ENCODE data around the gene DBN1. TPM values are rescaled to one million over a fixed set of nuclear protein-coding genes. Genes with fewer than 3 reads are reported as not detected.
A peak's percentile ranks its signal among the peaks of the same experiment; 100 is the strongest.

The DBN1 gene
- total RNA-seq, 1 donor from 2014 or later: 274 TPM

DNA sequence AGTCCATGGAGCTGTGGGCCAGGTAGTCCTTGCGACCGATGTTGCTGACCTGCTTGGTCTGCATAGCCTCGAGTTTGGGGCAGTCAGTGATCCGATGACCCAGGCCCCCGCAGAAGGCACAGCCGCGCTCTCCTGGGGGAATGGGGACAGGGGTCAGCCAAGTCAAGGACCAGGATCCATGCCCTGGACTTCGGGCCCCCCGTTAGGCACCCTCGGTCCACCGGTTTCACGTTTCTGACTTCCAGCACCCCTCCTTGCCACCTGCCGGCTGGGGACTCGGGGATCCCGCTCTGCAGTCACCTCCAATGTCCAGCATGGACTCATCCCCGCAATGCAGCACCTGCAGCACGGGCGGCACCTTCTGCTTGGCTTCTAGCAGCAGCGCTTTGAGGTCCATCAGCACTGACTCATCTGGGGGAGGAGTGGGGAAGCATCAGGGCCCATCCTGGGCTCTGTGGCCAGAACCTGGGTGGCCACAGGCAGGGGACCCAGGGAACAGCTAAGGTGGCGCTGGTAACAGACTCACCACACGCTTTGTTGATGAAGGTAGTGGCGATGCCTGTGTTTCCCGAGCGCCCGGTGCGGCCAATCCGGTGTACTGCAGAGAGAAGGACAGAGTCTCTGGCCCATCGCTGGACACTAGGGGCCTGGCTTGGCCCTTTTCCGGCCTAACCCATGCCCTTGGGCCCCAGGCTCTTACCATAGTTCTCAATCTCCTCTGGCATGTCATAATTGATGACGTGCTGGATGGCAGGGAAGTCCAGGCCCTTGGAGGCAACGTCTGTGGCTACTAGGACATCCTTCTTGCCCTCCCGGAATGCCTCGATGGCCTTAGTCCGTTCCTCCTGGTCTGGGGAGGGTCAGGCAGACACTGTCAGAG is 38.6 kb upstream of the DBN1 start:
- TF ChIP-seq, protein P1, sequence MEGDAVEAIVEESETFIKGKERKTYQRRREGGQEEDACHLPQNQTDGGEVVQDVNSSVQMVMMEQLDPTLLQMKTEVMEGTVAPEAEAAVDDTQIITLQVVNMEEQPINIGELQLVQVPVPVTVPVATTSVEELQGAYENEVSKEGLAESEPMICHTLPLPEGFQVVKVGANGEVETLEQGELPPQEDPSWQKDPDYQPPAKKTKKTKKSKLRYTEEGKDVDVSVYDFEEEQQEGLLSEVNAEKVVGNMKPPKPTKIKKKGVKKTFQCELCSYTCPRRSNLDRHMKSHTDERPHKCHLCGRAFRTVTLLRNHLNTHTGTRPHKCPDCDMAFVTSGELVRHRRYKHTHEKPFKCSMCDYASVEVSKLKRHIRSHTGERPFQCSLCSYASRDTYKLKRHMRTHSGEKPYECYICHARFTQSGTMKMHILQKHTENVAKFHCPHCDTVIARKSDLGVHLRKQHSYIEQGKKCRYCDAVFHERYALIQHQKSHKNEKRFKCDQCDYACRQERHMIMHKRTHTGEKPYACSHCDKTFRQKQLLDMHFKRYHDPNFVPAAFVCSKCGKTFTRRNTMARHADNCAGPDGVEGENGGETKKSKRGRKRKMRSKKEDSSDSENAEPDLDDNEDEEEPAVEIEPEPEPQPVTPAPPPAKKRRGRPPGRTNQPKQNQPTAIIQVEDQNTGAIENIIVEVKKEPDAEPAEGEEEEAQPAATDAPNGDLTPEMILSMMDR (IDR thresholded peaks at IDR 0.05): no peak
- H3K4me3 Mint-ChIP-seq (ENCODE audit: unreplicated experiment): no peak overlapping the region
- no peaks in the 10 kb centered on the region for H3K27me3 Mint-ChIP-seq (ENCODE audit: low read depth)
- peaks cover 22% of the 10 kb centered on the region for H3K4me1 Mint-ChIP-seq (ENCODE audit: low read depth)
- DNase-seq (ENCODE audit: low spot score): peak; percentile 88
- peaks cover 27% of the 10 kb centered on the region for H3K36me3 Mint-ChIP-seq (ENCODE audit: low read depth)
- no peaks in the 10 kb centered on the region for H3K9me3 Mint-ChIP-seq (ENCODE audit: low read depth)
- H3K27ac Mint-ChIP-seq (ENCODE audit: unreplicated experiment): no peak overlapping the region

GRCh38 chr5:177511181-177511580 is 37.7 kb upstream of the DBN1 start:
- TF ChIP-seq, protein P1 (IDR thresholded peaks at IDR 0.05): no peak

DNA sequence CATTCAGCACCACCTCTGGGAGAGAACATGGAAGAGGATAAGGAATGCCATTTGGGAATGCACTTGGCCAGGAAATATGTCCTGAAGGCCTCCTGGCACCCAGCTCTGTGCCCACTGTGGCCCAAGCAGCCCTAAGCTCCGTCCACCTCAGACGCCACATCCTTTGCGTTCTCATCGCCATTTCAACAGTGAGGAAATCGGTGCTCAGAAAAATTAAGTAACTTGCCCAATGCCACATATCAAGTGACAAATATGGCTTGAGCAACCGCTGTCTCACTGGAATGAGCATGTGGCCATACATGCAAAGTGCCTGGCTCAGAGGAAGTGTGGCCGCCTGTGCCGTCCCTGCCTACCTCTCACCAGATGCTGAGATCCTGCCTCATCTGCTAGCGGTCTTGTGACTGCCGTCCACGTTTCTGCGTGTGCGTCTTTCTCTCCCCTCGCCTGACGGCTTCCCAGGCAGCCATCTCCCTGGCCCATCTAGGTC is 37.2 kb upstream of the DBN1 start:
- DNase-seq (ENCODE audit: low spot score): no peak
- TF ChIP-seq, protein P1 (IDR thresholded peaks at IDR 0.05): no peak
- Mint-ChIP-seq H3K4me3 (ENCODE audit: unreplicated experiment) (no peak overlapping the region), H3K27ac (ENCODE audit: unreplicated experiment) (no peak overlapping the region), H3K36me3 (ENCODE audit: low read depth) (peaks cover 26% of the 10 kb centered on the region), H3K4me1 (ENCODE audit: low read depth) (peaks cover 9% of the 10 kb centered on the region), H3K9me3 (ENCODE audit: low read depth) (no peaks in the 10 kb centered on the region), H3K27me3 (ENCODE audit: low read depth) (no peaks in the 10 kb centered on the region)

More at GRCh38 chr5:177511181-177511580, 37.7 kb upstream of the DBN1 start:
- Mint-ChIP-seq H3K36me3 (ENCODE audit: low read depth) (peaks cover 26% of the 10 kb centered on the region), H3K27ac (ENCODE audit: unreplicated experiment) (peak overlapping the region; percentile 22), H3K4me3 (ENCODE audit: unreplicated experiment) (no peak overlapping the region), H3K9me3 (ENCODE audit: low read depth) (no peaks in the 10 kb centered on the region), H3K27me3 (ENCODE audit: low read depth) (no peaks in the 10 kb centered on the region), H3K4me1 (ENCODE audit: low read depth) (peaks cover 15% of the 10 kb centered on the region)
- no peak for DNase-seq (ENCODE audit: low spot score)

DNA sequence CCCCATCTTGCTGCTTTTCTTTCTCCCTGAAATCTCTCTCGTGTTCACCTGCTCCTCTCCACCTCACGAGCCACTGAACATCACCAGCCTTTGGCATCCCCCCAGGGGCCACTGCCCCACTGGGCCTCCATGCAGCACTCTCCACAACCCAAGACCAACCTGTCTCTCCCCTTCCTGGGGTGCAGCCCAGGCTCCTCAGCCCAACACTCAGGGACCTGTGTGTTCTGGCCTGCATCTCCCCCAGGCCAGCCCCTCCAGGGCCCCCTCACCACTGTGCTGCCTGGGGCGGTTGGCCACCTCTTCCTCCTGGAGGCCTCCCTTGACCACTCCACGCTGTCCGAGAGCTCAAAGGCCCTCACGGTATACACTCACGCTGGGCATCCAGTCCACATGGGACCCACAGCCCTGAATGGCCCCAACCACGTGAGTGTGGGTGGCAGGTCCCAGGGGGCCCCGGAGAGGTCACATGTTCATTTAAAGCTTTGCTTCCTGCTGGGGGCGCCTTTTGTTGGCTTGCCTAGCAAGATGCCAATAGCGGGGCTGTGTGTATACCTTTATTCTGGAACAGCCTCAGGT is 36.6 kb upstream of the DBN1 start:
- H3K9me3 Mint-ChIP-seq (ENCODE audit: low read depth): no peaks in the 10 kb centered on the region
- no peak overlapping the region for H3K27ac Mint-ChIP-seq (ENCODE audit: unreplicated experiment)
- TF ChIP-seq, protein P1 (IDR thresholded peaks at IDR 0.05): no peak
- no peaks in the 10 kb centered on the region for H3K27me3 Mint-ChIP-seq (ENCODE audit: low read depth)
- no peak overlapping the region for H3K4me3 Mint-ChIP-seq (ENCODE audit: unreplicated experiment)
- DNase-seq (ENCODE audit: low spot score): no peak
- H3K36me3 Mint-ChIP-seq (ENCODE audit: low read depth): peaks cover 23% of the 10 kb centered on the region
- H3K4me1 Mint-ChIP-seq (ENCODE audit: low read depth): peaks cover 4% of the 10 kb centered on the region

DNA sequence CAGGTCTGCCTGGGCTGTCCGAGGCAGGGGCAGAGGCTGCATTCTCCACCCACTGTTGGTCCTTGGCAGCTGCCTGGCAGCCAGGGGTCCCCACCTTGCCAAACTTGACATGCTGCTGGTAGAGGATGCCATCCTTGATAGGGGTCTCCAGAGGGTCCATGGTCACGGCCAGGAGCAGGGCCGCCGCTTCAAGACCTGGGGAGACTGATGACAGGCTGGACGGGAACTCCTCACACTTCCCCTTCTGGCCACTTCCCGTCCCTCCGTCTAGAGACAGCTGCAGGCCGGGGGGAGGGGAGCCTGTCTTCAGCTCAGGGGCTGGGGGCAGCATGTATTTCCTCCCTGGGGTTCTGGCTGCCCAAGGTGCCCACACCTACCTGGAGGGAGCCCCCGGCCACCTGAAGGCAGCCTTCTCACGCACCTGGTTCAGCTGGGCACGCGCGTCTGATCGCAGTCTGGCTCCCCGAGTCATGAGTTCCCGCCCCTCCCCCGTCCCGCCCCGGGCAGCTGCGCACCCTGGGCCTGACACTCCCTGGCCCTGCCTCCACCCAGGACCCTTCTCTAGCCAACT is 36.0 kb upstream of the DBN1 start, which contains the start of gene DOK3:
DOK3 (minus strand) TSS at position 446 of the 571 bp plus-strand sequence; CDS start at position 160, 286 bp downstream.
- Mint-ChIP-seq H3K27me3 (ENCODE audit: low read depth) (no peaks in the 10 kb centered on the region), H3K4me1 (ENCODE audit: low read depth) (peaks cover 2% of the 10 kb centered on the region), H3K9me3 (ENCODE audit: low read depth) (no peaks in the 10 kb centered on the region), H3K4me3 (ENCODE audit: unreplicated experiment) (no peak within 1 kb of the TSS), H3K27ac (ENCODE audit: unreplicated experiment) (no peak within 1 kb of the TSS), H3K36me3 (ENCODE audit: low read depth) (peaks cover 23% of the 10 kb centered on the region)
- DNase-seq (ENCODE audit: low spot score): peak; percentile 84
- TF ChIP-seq, protein P1 (IDR thresholded peaks at IDR 0.05): no peak

Data from chondrocyte (in vitro differentiated cells).